ENCODE measurements around the gene TM9SF1. TPM values are rescaled to one million over a fixed set of nuclear protein-coding genes. Genes with fewer than 3 reads are reported as not detected.

The TM9SF1 gene
- total and polyA plus RNA-seq, 10 of the 15 experiments (the other 5 are each of a cell fraction or from before 2014, with no cell fraction given): 7.2 to 39.2 (median 17.6) TPM

DNA sequence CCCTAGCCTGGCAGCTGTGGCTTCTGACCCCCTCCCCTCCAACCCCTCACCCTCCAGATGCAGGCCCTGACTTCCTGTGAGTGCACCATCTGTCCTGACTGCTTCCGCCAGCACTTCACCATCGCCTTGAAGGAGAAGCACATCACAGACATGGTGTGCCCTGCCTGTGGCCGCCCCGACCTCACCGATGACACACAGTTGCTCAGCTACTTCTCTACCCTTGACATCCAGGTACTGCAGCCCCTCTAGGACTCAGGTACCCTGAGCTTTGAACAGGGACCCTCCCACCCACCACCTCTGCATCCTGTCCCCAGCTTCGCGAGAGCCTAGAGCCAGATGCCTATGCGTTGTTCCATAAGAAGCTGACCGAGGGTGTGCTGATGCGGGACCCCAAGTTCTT, 40.1 kb downstream of the TM9SF1 start:
- peaks cover 2% of the 10 kb centered on the region; the same call in 1 of the 2 replicates for H3K4me1 ChIP-seq (ENCODE audit: control insufficient read depth, insufficient read depth, low read length)
- H3K9ac ChIP-seq (ENCODE audit: control insufficient read depth, insufficient read depth, low read length): no peak overlapping the region
- no peak overlapping the region for H3K27ac ChIP-seq (ENCODE audit: control insufficient read depth, insufficient read depth)
- no peak overlapping the region for H3K4me2 ChIP-seq (ENCODE audit: control insufficient read depth, insufficient read depth)
- no peak for TF ChIP-seq STAT1 (conservative IDR thresholded peaks at IDR 0.05)
- TF ChIP-seq POLR2A (IDR thresholded peaks at IDR 0.05; ENCODE audit: low read depth, low read length): 0 out of 2 replicates have a peak, but pooled peaks have one; percentile 34
- ChIA-PET CTCF (interaction anchor here (0.7 to 1.4 kb wide), 2 partner anchors 82 to 153 kb away, joined by 3 read pairs; partner anchors contain the start of gene CIDEB), RAD21 (ENCODE audit: unreplicated experiment) (interaction anchor here (1.8 kb wide), 1 partner anchor 19 kb away, joined by 4 read pairs; the partner anchor contains the start of gene PSME1), POLR2A (interaction anchor here (1.0 to 1.3 kb wide), 2 partner anchors 9 to 16 kb away, joined by 3 to 6 read pairs; partner anchors contain the start of genes PSME2 and RNF31), SMC1A (ENCODE audit: uncharacterized antibody, unreplicated experiment) (interaction anchor here (1.4 kb wide), 1 partner anchor 40 kb away, joined by 7 read pairs; the partner anchor contains the start of genes DCAF11 and NRL)
- no peaks in the 10 kb centered on the region for H3K27me3 ChIP-seq (replicated peaks in 1 of 2; ENCODE audit: control insufficient read depth in 2 of 2, insufficient read depth in 2 of 2, low read length in 1 of 2)
- no peak overlapping the region for H2AFZ ChIP-seq (ENCODE audit: control insufficient read depth, low read depth, low read length)
- H4K20me1 ChIP-seq (ENCODE audit: control insufficient read depth, insufficient read depth): no peaks in the 10 kb centered on the region
- peaks cover 2% of the 10 kb centered on the region for H3K79me2 ChIP-seq (ENCODE audit: control insufficient read depth, insufficient read depth, low read length)
- no peak for ATAC-seq
- H3K36me3 ChIP-seq (ENCODE audit: control insufficient read depth in 2 of 2, insufficient read depth in 2 of 2, low read length in 1 of 2): peaks cover 35% of the 10 kb centered on the region in 2 experiments
- no peak overlapping the region for H3K4me3 ChIP-seq
- BruUV-seq (replicated peaks): no TSS peak
- WGBS (ENCODE audit: insufficient coverage, insufficient replicate concordance, low lambda C conversion rate, missing lambda C conversion rate): 97% methylated on average over 10 of the region's 10 CpGs
- intact Hi-C loops (cut with micrococcal nuclease; ENCODE audit: unreplicated experiment): no loop called here
- no peak for DNase-seq (ENCODE audit: low read depth, low spot score)
- no peak for FAIRE-seq
- in situ Hi-C loops (cut with MboI): no loop called here
- no peaks in the 10 kb centered on the region; the same call in 2 of the 3 replicates for H3K9me3 ChIP-seq (replicated peaks; ENCODE audit: control insufficient read depth, insufficient read depth, low read length)

GRCh38 chr14:24151404-24152080, 43.7 kb downstream of the TM9SF1 start:
- Histone ChIP-seq H3K9me3 (replicated peaks; ENCODE audit: control insufficient read depth, insufficient read depth, low read length) (no peaks in the 10 kb centered on the region; the same call in 2 of the 3 replicates), H3K4me3 (no peak overlapping the region), H3K79me2 (ENCODE audit: control insufficient read depth, insufficient read depth, low read length) (peaks cover 29% of the 10 kb centered on the region), H3K9ac (ENCODE audit: control insufficient read depth, insufficient read depth, low read length) (no peak overlapping the region), H3K4me1 (ENCODE audit: control insufficient read depth, insufficient read depth, low read length) (no peaks in the 10 kb centered on the region), H3K27ac (ENCODE audit: control insufficient read depth, insufficient read depth) (no peak overlapping the region), H4K20me1 (ENCODE audit: control insufficient read depth, insufficient read depth) (no peaks in the 10 kb centered on the region), H2AFZ (ENCODE audit: control insufficient read depth, low read depth, low read length) (no peak overlapping the region), H3K4me2 (ENCODE audit: control insufficient read depth, insufficient read depth) (no peak overlapping the region), H3K36me3 (ENCODE audit: control insufficient read depth in 2 of 2, insufficient read depth in 2 of 2, low read length in 1 of 2) (peaks cover 27 to 31% of the 10 kb centered on the region in 2 experiments), H3K27me3 (replicated peaks in 1 of 2; ENCODE audit: control insufficient read depth in 2 of 2, insufficient read depth in 2 of 2, low read length in 1 of 2) (no peaks in the 10 kb centered on the region)
- ChIA-PET CTCF (interaction anchor here (2.2 to 8.2 kb wide), 2 partner anchors 9 to 43 kb away, joined by 6 to 63 read pairs; partner anchors contain the start of gene IRF9), SMC1A (ENCODE audit: uncharacterized antibody, unreplicated experiment) (interaction anchor here (3.6 kb wide), 1 partner anchor 10 kb away, joined by 22 read pairs; the partner anchor contains the start of gene IRF9), POLR2A (interaction anchor here (2.0 to 2.6 kb wide), 2 partner anchors 9 to 37 kb away, joined by 9 to 21 read pairs; partner anchors contain the start of genes DCAF11, IRF9 and NRL), RAD21 (ENCODE audit: unreplicated experiment) (no interaction called here)
- no TSS peak for BruUV-seq (replicated peaks)
- FAIRE-seq: no peak
- TF ChIP-seq ASH2L (IDR thresholded peaks at IDR 0.05; ENCODE audit: borderline replicate concordance, low read depth) (no peak), MYB (IDR thresholded peaks at IDR 0.05; ENCODE audit: borderline replicate concordance, low read depth, low read length) (no peak), RAD21 (IDR thresholded peaks at IDR 0.05; ENCODE audit: insufficient read depth, low read depth, low read length) (no peak), MTA2 (IDR thresholded peaks at IDR 0.05; ENCODE audit: low read depth) (no peak), CHD1 (IDR thresholded peaks at IDR 0.05; ENCODE audit: low read depth, low read length) (no peak)
- TF ChIP-seq, protein P1, sequence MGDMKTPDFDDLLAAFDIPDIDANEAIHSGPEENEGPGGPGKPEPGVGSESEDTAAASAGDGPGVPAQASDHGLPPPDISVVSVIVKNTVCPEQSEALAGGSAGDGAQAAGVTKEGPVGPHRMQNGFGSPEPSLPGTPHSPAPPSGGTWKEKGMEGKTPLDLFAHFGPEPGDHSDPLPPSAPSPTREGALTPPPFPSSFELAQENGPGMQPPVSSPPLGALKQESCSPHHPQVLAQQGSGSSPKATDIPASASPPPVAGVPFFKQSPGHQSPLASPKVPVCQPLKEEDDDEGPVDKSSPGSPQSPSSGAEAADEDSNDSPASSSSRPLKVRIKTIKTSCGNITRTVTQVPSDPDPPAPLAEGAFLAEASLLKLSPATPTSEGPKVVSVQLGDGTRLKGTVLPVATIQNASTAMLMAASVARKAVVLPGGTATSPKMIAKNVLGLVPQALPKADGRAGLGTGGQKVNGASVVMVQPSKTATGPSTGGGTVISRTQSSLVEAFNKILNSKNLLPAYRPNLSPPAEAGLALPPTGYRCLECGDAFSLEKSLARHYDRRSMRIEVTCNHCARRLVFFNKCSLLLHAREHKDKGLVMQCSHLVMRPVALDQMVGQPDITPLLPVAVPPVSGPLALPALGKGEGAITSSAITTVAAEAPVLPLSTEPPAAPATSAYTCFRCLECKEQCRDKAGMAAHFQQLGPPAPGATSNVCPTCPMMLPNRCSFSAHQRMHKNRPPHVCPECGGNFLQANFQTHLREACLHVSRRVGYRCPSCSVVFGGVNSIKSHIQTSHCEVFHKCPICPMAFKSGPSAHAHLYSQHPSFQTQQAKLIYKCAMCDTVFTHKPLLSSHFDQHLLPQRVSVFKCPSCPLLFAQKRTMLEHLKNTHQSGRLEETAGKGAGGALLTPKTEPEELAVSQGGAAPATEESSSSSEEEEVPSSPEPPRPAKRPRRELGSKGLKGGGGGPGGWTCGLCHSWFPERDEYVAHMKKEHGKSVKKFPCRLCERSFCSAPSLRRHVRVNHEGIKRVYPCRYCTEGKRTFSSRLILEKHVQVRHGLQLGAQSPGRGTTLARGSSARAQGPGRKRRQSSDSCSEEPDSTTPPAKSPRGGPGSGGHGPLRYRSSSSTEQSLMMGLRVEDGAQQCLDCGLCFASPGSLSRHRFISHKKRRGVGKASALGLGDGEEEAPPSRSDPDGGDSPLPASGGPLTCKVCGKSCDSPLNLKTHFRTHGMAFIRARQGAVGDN (IDR thresholded peaks at IDR 0.05): no peak
- no peak for ATAC-seq
- intact Hi-C loops (cut with micrococcal nuclease; ENCODE audit: unreplicated experiment): no loop called here
- 98% methylated on average over 16 of the region's 16 CpGs for WGBS (ENCODE audit: insufficient coverage, insufficient replicate concordance, low lambda C conversion rate, missing lambda C conversion rate)
- in situ Hi-C loops (cut with MboI): no loop called here
- DNase-seq (ENCODE audit: low read depth, low spot score): no peak

All from GM12878 (cell line).